HG03521 (cell line): ENCODE data around the gene EGFL8.
A peak's percentile ranks its signal among the peaks of the same experiment; 100 is the strongest.

Source experiments
- ATAC-seq: cut with Tn5 transposase; IDR thresholded peaks from one replicate; pipeline ENCODE4 v1.9.1; 2021; ENCODE audit warnings: mild to moderate bottlenecking, moderate library complexity; ENCODE audit not compliant: unreplicated experiment

The EGFL8 gene

DNA sequence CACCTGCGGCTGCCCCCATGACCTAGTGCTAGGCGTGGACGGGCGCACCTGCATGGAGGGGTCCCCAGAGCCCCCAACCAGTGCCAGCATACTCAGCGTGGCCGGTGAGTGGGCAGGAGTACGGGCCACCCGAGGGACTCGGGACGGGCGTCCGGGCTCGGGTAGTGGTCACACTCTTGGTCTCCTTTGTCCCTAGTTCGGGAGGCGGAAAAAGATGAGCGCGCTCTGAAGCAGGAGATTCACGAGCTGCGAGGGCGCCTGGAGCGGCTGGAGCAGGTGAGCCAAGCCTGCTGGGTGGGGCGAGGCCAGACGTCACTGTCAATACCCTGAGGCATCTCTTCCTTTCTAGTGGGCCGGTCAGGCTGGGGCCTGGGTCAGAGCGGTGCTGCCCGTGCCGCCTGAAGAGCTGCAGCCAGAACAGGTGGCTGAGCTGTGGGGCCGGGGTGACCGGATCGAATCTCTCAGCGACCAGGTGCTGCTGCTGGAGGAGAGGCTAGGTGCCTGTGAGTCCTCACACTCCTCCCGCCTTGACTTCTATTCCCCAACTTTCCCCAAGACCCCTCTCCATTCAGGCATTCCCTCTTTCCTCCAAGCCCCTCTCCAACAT, 2.9 kb downstream of the EGFL8 start:
- ATAC-seq = no peak

DNA sequence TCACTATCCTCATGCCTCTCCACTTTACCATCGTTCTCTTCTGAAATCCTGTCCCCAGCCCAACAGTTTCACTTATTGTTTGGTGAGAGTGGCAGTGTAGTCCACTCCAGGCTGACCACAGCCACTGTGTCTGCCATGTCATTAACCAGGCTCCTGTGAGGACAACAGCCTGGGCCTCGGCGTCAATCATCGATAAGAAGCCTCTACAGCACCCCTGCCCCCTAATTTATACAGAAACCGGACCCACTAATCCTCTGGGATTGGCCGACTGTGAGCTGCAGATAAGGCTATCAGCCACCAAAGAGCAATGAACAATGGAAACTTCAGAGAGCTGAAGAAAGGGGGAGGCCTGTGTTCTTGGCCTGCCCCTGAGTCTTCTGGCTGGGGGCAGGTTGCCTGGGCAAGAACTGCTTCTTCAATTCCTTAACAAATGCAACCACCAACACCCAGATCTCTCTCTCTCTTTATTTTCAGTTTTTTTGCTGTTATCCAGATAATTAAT, 3.4 kb downstream of the EGFL8 start:
- no peak for ATAC-seq

DNA sequence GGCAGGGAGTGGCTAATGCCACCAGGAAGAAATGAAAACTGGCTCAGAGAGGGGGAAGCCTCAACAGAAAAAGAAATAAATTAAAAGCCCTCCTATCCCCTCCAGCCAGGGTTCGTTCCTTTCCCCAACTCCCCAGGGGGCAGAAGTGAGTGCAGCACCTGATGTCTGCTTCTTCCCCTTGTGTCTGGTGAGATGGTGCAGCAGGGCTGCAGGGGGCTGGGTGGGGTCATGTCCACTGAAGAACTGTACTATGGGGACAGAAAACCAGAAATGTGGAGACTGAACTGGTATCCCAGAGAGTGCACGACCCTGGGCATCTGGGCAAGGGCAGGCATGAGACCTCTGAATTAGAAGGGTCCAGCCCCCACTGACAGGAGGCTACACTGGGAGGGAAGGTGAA, 4.0 kb downstream of the EGFL8 start:
- no peak for ATAC-seq

DNA sequence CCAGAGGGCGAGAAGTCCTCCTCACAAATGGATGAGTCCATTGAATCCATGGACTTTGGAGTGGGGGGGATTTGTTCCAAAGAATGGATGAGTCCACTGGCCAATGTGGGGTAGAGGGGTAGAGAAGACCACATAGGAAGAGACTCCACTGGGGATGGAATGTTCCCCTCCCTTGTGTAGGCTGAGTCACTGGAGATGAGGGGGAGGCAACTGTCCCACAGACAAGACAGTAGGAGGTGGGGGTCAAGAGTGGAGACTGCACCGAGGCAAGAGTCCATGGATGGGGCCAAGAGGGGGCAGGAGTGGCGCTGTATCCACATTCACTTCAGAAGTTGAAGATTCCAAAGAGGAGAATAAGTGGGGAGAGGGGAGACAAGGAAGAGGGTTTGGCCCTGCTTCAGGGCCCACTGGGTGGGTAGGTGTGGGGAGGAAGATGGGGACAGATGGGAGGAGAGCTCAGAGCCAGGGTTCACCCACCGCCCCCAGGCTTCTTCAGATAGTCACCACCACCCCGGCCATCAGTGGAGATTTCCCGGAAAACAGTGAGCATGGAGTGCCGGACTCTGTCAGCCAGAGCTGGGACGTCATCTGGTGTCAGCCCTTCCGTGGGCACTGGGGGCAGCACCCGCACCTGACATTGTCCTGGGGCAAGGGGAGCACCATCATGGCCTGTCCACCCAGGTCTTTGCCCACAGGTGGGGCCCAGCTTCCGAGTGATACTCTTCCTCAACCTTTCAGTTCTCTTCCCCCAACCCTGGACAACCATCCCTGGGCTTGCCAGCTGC, 4.6 kb downstream of the EGFL8 start:
- no peak for ATAC-seq

DNA sequence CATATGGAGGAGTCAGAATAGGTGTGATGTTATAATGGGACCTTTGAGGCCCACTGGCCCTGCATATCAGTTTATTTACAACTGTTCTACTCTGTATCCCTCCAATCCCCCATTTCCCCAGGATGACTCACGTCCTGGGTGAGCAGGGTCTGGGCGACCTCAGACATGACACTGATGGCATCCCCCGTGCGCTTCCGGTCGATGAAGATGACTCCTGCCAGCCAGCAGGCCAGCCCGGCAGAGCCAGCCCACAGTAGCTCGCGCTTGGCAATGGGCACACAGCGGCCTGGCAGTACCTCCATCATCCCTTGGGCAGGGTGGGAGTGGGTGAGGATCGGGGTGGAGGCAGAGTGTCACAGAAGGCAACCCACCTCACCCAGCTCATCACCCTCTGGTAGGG, 5.9 kb downstream of the EGFL8 start:
- no peak for ATAC-seq

DNA sequence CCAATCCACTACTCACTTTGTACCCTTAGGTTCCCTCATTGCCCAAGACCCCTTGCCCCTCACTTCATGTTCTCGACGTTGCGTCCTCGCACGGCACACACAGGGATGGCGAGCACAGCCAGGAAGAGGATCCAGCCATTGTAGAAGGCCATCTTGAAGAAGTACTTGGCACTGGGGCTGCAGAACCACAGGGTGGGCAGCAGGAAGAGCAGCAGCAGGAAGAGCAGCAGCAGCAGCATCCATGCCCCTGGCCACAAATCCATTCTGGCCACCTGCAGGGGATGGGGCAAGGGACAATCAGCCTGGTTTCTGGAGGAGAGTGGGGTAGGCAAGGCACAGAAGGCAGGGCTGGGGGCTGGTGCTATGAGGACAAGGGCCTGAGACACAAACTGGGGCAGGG, 6.8 kb downstream of the EGFL8 start:
- no peak for ATAC-seq

DNA sequence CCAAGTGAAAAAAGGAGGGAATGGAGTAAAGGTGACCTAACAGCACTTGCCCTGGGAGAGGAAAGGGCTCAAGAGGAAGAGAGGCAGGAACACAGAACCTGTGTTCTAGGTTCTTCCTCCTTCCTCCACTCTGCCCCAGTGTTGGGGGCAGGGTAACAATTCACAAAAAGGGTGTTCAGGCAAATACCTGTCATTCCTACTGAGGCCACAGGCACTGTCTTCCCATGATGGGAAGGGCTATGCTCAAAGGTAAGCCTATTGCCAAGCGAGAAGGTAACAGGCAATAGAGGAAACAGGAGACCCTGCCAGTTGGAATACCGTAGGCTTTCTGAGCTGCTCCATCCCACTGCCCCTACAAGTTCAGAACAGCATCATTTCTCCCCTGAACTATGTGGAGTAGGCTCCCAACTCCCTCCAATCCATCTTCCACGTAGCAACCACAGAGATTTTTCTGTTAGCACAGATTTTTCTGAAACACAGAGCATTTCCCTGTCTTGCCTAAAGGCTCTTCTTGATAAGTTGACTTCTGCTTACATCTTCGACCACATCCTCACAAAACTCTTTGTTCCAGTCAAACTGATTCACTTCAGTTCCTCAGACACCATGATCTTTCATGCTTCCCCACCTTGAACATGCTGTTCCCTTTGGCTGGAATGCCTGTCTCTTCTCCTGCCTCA, 8.8 kb downstream of the EGFL8 start:
- ATAC-seq = no peak

DNA sequence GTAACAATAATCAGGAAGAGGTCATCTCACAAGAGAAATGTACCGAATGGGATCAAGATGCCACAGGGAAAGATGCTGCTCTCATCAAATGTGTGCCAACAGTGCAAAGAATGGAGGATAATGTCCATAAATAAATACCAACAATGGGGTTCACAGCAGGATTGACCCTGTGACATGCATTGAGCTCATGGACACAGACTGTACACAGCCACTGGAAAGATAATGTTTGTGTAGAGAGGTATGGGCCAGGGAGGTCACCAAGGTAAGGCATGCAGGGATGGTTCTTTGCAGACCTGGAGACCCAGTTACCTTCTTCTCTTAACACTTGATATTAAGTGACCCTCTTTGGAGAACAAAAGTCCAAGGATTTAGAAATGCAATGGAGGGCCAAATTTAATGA, 10.0 kb downstream of the EGFL8 start:
- no peak for ATAC-seq

DNA sequence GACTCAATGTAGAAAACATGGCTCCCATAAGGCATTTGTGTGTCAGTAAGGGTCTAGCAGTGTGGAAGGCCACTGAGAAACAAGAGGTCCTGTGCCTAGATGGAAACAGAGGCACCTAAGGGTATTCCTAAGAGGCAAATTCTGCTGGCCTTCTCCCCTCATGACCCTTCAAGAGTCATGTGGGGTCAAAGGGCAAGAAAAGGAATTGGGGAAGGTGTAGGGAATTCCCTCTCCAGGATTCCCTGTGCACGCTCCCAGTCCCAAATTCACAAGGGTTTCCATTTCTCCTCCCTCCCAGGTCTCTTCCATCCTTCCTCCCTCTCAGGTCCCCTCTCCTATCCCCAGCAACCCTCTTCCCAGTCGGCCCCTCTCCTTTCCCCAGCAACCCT, 10.9 kb downstream of the EGFL8 start:
- no peak for ATAC-seq

DNA sequence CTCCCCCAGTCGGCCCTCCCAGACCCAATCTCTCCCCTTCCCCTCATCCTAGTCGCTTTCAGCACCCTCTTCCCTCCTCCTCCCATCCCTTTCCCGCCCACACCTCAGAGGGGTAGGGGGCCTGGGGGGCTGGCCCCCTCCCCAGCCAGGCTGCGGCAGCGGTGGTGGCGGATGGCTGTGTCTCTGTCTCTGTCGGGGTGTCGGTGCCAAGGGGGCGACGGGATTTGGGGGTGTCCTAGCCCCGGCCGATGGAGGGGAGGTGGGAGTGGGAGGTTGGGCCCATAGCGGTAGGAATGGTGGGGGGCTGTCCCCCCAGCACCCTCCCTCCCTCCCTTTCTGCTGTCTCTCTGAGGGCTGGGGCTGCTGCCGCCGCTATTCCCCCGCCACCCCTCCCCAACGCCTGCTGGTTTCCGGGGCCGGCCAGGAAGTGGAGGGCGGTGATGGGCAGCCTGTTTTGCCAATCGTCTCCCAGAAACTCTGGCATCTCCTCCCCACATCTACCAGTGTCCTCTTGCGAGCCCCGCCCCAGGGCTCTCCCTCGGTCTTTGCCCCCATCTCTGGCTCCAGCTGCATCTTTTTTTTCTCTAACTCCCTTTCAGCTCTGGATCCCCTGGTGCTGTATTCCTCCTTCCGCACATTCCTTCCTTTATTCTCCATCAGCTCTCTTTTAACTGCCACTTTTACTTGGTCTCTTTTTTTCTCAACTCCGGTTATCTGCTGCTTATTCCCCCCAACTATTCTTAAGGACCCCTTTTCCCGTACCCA, 11.5 kb downstream of the EGFL8 start, which contains the start of gene AGPAT1:
AGPAT1 (minus strand) TSS at position 374 of the 765 bp plus-strand sequence. CDS start 4,588 bp downstream, outside the sequence.
- ATAC-seq = peak; percentile 37

DNA sequence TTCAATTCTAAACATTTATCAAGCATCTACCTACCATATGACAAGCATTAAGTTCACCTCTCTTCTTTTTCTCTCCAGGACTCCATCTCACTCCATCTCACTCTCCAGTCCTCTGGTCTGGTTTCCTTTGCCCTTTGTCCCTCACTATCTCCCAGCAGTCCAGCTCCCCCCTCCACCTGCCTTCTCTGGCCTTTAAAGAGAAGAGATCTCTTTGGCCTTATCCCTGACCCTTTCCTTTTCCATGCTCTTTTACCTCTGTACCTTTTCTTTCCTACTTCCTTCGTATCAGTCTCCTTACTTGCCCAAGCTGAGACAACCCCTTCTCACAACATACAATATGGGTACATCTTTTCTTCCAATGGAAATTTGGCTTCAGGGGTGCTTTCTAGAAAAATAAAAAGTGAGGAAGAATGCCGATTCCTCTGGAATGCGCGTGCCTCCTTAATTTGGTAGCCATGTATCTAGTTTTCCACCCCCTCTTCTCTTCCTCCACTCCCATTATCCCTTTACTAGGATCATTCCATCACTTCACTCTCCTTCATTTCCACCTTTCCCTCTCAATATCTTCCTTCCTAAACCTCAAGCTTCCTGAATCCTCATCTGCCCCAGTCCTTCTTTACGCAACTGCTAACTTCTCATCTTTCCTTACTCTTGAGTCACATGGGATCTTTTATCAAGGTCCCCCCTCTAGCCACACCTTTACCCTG, 12.2 kb downstream of the EGFL8 start:
- ATAC-seq = no peak

DNA sequence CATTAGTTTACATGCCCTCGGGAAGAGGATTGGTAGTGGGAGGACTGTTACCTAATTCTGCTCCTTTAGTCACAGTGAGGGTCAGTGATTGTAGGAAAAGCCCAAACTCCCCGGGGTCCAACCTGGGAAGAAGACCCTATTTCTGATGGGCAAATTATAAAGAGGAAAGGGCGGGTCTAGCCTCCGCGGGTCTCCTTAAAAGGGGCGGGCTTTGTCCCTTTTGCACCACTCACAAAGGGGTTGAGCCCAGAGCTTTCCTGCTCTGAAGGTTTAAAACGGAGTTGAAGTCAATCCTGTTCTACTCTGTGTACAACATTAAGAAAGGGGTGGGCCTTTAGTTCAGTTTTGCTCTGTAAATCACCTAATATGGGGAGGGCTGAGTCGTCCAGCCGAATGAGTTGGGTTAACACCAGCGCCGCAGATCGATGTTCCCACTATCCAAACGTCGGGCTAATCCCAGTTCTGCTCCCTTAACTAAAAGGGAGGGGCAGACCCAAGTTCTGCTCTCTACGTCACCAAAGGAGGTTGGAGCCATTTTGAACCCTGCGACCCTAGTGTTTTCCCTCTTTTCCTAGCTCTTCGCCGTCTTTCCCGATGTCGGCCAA, 12.9 kb downstream of the EGFL8 start:
- no peak for ATAC-seq

DNA sequence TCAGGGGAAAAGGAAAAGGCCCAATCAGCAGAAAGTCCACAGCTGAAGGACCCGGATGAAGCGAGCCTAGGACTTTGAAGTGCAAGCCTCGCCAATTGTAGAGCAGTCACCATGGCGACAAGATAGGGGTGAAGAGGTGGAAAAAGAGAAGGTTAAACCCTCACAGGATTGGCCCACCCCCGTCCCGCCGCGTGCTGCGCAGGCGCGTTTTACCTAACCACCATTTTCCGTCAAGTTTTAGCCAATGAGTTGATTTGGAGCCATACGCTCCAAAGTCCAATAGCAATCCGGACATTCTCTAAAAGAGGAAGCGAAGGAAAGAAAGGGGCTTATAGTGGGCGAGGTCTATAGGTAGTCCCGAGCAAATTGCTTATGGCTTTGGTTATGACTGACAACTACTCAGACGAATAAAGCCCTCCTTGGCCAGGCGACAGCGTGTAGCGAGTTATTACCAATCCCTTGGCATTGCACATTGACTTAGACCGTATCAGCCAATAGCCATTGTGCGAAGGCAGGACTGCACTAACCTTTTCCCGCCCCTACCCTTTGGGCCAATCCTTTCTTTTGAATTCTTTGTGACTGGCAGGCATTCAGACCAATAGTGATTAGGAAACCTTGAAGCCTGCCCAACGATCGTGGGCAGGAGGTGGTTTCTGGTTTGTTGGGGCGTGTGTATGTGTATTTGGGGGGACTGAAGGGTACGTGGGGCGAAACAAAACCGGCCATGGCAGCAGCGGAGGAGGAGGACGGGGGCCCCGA, 13.6 kb downstream of the EGFL8 start, which contains the start of gene RNF5:
RNF5 (plus strand) TSS at position 618 of the 759 bp plus-strand sequence; CDS start at position 725, 107 bp downstream.
- ATAC-seq = peak; percentile 76

DNA sequence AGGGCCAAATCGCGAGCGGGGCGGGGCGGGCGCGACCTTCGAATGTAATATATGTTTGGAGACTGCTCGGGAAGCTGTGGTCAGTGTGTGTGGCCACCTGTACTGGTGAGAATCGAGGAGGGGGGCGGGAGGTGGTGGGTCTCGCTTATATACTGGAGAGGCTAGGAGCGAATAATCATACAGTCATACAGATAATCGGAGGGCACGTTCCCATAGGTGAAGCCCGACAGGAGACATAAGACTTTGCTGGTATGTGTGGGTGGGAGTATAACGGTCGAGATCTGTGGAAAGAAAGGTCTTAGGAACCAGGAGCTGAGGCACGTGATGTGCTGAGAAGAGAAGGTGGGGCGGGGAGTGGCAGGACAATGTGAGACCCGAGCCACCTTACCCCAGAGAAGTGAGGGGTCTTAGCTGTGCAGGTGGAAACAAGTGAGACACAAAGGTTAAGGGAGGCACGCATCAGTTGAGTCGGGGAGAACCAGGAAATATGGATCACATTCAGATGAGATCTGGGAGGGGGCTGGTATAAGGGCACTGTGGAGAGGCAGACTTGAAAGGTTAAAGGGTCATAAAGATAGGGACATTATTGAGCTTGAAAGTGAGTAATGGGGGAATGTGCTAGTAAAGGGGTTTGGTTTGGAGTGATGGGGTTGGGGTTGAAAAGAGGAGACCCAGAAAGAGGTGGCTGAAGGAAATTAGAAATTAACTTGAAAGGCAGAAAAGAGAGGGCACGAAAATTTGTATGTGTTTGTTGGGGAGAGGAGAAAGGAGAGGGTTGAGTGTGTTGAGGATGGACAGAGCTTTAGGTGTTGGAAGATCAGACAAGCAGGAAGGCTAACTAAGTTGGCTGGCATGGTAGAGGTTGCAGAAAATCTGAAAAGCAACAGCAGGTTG, 14.4 kb downstream of the EGFL8 start:
- ATAC-seq = no peak

DNA sequence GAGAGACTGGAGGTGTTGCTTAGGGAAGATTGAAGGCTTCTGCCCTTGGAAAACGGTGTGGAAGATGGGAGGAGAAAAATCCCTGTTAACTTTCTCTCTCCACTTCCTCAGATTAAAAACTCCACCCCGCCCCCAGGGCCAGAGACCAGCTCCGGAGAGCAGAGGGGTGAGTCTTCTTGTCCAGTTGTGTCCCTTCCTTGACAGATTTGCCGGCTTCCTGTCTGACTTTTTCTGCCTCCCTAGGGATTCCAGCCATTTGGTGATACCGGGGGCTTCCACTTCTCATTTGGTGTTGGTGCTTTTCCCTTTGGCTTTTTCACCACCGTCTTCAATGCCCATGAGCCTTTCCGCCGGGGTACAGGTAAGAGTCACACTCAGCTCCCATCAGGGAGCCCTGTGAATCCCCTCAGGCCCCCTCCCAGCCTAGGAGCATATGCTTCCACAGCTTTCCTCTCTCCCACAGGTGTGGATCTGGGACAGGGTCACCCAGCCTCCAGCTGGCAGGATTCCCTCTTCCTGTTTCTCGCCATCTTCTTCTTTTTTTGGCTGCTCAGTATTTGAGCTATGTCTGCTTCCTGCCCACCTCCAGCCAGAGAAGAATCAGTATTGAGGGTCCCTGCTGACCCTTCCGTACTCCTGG, 15.5 kb downstream of the EGFL8 start:
- ATAC-seq = no peak

DNA sequence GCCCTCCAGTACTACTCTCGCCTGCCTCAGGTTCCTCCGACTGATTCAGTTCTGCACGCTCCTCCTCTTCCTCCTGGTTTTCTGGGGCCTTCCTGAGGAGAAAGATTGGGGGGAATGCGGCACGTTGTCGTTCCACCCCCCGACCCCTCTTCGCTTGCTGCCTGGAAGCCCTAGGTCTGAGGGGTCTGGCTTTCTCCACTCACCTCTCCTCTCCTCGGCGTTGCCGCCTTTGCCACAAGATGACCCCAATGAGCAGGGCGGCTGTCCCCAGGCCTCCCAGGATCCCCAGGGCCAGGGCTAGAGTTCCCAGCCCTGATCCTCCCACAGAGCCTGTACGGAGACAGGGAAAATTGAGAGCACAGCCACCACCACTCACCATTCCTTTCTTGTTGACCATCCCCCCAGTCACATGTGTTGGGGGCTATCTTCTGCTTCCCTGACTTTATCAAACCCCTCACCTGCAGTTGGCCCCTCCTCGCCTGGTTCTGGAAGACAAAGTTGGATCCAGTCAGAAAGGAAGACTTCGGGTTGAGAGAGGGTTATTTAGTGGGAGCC, 16.8 kb downstream of the EGFL8 start:
- ATAC-seq = no peak

DNA sequence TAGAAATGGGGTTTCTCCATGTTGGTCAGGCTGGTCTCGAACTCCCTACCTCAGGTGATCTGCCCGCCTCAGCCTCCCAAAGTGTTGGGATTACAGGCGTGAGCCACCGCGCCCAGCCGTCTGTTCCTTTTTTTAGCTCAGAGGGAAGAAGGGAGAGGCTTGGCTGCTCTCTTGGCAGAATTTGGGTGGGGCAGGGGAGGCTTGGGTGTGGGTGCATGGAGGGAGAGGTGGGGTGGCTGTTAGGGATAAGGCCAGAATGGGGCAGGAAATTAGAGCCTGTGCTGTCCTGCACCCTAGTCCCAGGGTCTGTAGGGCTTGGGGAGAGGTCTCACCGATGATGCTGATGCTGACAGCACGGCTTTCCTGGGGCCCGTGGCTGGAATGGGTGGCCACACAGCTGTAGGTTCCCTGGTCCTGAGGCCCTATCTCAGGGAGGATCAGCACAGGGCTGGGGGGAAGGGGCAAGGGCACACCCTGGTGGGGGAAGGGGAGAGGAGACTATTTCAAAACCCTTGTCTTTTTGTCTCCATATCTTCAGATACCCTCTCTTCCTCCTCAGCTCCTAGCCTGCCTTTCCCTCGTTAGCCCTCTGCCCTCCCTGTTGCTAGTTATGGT, 17.6 kb downstream of the EGFL8 start:
- ATAC-seq = no peak
